GM21526 (cell line): ENCODE results near the gene HMGXB4.

Experiments used
- ATAC-seq: cut with Tn5 transposase; IDR thresholded peaks from one replicate; pipeline ENCODE4 v1.9.1; 2021; ENCODE audit warnings: moderate library complexity; ENCODE audit not compliant: unreplicated experiment, low FRiP score

The HMGXB4 gene

DNA sequence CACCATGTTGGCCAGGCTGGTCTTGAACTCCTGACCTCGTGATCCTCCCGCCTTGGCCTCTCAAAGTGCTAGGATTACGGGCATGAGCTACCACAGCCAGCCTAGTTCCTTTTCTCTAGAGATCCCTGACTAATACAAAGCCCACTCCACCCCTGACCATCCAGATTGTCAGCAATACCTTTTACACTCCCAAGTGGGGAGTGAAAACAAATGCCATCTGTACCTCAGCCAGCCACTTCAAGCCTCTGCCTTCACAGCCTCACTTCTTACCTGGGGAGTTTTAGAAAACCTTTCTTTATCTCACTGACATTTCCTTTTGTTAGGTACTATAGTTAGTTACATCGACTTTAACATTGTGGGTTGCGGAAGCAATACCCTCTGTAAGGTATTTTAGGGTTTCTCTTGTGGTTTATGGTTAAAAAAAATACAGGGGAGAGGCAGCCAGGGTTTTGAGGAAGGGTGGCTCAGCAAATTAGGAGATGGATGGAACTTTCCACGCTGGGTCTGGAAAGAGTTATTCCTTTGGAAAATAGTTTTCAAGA, 51.3 kb downstream of the HMGXB4 start:
- peak; percentile 39 for ATAC-seq

DNA sequence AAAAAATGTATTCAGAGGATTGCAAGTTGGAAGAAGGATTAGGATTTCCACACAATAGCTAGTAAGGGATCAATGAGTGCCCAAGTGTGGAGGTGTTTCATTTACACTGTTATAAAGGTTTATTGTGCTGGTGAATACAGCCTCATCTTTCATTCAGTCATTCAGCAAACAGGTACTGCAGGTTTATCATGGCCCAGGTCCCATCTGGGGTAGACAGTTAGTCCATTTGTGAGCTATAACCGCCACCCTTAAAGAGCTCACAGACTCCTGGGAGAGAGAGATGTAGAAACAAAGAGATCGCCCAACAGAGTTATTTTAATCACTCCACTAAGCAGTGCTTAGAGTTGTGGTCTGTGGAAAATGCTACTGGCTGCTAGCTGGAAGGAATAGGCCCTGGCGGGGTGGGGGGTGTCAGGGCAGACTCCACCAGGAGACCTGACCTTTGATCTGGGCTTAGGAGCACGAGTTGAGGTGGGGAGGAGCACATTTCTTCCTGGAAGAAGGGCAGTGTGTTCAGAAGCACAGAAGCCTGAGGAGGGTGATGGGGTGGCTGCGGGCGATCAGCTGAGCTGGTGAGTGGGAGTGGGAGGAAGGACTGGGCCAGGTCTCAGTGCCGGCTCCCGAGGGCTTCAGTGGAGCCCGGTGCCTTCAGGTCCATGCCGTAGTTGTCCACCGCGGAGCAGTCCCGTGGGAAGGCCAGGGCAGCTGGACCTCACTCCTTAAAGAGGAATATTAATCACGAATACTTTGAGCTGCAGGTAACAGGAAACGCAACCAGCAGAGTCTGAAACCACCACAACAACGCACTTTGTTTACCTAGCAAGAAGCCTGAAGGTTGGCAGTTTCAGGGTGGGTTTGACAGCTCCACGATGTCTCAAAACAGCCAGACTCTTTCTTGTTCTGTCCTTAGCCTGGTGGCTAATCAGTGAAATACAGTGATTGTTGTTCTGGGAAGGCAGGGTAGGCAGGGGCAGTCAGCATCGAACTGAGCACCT, 53.6 kb downstream of the HMGXB4 start:
- no peak for ATAC-seq

DNA sequence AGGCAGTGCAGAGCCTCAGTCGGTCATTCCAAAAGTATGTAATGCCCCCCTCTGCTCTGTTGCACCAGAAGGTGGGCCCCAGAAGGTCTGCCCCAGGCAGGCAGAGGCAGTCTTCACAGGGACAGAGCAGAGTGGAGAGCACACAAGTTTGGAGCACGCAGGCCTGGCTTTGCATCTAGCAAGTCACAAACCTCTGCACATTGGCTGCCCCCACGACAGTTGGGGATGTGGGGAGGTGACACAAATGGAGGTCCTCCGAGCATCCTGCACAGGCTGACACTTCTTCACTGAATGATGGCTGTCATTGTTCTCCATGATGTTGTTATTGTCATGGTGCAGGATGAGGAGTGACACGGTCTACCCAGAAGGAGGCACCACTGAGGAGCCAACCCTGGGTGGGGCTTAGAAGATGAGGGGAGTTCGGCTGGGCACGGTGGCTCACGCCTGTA, 54.3 kb downstream of the HMGXB4 start:
- no peak for ATAC-seq

DNA sequence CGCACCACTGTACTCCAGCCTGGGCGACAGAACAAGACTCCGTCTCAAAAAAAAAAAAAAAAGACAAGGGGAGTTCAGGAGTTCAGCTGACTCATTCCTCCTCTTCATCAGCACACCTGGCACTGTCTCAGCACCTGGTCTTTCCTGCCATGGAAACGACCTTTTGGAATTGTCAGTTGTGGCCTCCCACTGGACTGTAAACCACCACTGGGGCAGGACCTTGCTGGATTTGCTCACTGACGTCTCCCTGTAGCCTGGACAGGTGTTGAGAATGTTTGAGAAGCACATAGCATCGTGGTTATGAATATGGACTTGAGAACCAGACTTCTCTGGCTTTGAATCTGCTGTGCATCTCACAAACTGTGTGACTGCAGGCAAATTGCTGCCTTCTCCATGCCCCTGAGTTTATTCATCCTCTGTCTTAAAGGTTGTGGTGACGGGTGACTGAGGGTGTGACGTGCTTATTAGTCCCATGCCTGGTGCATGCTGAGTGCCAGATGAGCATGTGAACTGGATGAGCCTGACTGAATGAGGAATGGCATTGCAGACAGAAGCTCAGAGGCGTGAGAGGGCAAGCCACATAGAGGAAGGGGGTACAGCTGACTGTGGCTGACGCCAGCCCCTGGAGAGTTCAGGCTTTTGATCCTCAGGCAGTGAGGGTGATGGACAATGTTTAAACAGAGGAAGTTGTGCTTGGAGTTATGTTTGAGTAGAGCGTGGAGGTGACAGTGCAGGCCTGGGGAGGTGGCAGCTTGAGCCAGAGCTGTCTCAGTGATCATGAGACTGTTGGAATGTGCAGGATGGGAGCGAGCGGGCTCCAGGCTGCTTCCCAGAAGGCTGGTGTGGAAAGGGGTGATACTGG, 55.1 kb downstream of the HMGXB4 start:
- ATAC-seq, result no peak

DNA sequence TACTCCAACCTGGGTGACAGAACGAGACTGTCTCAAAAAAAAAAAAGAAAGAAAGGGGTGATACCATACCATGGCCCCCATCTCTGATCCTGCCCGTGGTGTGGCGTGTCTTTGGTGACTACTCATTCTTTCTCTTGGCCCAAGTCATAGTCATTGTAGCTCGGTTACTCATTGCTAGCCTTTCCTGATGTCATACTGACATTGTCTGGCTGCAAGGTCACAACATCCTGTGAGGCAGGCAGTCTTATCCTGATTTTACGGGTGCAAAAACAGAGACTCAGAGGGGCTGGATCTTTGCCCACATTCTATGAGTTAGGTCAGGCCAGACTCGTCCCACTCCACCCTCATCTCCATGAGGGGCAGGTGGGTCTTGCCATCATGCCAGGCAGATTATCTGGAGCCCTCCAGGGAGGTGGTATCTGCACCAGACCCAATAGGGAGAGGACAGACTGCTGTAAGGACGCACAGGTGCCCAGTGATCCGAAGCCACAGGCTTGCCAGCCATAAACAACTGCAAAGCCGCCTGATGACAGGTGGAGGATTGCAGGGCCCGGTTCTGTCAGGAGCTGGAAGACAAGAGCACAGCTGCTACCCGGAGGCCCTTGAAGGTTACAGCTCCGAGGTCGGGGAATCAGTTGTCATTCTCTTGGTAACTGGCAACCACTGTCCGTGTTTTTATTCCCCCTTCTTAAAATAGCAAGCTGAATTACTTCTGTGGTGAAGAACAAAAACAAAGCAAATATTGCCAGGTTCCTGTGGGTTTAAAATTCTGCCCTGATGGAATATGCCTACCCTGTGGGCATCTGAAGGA, 56.2 kb downstream of the HMGXB4 start:
- no peak for ATAC-seq

DNA sequence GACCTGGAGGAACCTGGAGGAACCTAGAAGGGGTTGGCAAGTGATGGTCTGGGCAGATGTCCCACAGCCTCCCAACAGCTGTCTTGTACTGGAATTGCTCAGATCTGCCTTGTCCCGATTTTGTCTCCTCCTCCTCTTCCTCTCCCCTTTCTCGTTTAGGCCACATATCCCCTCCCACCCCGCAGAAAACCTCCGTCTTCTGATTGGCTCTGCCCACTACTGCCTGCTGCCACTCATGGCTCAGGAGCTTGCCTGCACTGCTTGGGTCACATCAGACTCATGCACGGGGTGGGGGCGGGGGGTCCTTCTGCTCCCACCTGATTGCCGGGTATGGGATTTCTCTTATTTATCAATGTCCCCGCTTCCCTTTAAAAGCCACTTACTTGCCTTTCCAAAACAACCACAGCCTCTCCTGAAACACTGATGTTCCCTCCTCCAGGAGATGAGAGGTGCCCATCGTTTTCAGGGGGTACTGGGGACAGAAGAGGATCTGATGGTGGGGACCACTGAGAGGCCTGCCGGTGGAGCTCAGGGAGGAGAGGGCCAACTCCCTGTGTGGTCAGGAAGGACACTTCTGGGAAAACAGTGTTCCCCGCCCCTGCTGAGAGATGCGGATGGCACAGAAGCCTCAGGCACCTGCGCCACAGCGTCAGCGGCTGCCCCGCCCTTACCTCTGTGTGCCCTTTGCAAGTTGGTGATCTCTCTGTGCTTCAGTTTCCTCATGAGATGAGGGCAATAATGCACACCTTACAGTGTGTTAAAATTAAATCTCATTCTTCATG, 57.1 kb downstream of the HMGXB4 start:
- no peak for ATAC-seq

DNA sequence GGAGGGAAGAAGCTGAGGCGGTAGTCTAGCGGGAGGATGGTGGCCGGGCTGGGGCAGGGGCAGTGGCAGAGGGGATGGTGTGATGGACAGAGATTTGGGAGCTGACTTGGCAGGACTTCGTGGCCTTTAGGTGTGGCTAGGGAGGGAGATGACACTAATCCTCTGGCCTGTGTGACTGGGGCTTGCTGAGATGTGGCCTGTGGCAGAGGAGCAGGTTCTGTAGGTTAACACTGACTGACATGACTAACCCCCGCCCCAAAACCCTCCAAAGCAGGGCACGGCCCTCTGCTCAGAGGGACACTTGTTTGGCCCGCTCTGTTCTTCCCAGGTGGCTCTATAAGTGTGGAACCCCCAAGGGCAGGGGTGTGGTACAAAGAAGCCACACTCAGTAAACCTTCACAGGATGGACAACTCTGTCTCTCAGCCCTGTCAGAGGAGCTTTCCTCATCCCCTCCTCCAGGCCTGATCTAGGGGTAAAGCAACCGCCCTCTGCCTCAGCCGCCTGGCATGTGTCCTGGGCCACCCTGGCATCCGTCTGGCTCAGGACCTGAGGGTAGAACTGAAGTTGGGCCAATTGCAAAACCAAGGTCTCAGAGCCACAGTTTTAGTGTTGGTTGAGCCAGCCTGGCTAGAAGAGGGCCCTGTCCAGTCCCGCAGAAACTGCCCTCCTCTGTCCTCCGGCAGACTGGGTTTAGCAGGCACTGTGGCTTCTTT, 58.0 kb downstream of the HMGXB4 start:
- ATAC-seq, result no peak

DNA sequence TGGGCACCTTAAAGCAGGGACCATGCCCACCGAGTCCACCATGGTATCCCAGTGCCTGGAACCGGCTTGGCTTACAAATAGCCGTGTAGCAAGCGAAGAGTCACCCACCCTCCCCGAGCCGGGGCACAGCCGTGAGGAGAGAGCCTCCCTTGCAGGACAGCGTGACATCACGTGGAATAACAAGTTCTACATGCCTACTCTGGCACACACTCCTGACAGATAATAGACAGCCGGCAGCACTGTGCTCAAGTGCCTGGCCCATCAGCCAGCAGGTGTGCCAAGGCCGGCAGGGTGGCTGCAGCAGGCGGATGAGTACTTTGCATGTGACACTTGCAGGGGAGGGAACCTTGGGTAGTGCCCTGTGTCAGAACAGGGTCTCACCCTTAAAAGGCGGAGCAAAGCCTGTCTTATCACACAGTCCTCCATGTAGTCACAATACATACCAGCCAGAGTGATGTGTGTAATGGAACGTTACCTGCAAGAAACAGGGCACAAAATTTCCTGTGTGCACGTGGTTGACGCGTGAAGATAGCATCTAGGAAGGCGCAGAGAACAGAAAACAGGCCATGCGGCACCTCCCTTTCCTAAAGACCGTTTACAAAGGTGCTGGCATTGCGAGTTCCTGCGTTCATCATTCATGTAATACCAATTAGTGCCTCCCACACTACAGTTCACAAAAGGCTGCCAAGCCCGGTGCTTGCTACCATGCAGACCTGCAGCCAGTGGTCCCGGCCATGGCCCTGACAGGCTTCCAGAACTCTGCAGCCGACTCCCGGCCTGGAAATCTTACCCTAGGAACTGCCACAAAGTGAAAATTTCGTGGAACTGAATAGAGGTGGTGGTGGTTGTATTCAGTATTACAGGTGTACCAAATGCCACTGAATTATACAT, 58.8 kb downstream of the HMGXB4 start:
- no peak for ATAC-seq

DNA sequence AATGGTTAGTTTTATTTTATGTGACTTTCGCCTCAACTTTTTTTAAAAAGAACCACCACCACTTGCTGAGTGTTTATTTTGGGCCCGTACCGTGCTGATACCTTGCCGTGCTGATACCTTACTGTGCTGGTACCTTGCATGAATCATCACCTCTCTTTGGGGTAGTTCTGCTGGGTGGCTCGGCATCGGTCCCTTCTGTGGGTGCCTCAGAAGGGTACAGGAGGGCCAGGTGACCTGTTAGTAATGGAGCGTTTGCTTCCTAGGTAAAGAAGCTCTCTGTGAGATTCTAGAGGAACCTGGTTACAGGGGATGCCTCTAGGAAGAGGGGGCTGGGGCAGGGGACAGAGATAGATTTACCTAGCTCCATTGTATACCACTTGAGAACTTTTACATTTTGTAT, 59.5 kb downstream of the HMGXB4 start:
- no peak for ATAC-seq

DNA sequence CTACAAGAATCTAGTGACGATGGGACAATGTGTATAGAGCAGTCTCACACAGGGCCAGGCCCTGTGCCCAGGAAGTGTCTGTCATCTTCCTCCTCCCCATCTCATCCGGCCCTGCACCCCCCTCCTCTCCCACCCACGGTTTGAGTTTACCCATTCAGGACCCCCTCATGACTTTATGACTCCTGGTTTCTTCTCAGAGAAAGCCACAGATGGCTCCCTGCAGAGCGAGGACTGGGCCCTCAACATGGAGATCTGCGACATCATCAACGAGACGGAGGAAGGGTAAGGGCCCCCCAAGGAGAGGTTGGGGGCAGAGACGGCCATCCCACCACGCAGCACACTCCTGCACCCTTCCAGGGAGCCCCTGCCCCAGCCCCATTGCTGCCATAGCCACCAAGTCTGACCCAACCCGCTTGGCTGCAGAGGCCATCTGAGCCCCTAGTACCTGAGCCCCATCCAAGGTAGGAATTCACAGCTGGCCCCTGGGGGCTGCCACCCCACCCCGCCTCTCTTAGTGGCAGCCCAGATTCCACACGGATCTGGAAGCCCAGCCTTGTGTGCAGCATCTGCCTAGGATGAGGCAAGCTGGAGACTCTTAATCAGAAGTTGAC, 60.5 kb downstream of the HMGXB4 start:
- ATAC-seq, result no peak

DNA sequence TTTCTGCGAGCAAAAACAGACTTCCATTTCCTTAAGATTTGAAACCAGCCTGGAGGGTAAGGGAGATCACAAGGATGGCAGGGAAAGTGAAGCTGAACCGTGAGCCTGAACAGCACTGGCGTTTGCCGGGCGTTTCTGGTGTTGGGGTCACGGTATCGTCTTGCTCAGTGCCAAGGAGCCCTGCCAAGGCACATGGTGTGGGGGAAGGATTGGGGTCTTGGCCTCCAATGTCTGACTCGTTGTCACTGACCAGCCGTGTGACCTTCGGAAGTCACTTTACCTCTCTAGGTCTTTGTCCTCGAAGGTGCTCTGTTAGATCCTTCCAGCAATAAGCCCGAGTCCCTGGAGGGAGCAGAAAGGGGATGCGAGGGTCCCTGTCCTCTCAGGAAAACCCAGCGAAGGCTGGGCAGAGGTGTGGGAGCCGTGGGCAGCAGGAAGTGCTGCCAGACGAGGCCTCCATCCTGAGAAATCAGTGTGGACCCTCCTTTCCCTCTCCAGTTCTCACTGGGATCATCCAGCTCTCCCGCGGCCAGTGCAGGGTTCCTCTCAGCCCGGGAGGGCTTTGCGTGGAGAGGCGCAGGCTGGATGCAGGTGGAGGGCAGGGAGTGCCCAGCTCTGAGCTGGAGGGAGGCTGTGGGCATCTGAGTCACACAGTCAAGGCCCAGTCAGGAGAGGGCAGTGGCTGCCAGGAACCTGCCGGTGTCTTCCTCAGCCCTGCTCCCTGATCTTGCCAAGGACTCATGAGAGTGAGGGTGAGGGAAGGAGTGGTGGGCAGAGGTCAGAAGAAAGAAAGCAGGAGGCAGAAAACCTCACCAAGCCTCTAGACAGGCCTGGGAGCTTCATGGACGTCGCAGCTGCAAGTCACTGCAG, 61.3 kb downstream of the HMGXB4 start:
- ATAC-seq, result no peak

DNA sequence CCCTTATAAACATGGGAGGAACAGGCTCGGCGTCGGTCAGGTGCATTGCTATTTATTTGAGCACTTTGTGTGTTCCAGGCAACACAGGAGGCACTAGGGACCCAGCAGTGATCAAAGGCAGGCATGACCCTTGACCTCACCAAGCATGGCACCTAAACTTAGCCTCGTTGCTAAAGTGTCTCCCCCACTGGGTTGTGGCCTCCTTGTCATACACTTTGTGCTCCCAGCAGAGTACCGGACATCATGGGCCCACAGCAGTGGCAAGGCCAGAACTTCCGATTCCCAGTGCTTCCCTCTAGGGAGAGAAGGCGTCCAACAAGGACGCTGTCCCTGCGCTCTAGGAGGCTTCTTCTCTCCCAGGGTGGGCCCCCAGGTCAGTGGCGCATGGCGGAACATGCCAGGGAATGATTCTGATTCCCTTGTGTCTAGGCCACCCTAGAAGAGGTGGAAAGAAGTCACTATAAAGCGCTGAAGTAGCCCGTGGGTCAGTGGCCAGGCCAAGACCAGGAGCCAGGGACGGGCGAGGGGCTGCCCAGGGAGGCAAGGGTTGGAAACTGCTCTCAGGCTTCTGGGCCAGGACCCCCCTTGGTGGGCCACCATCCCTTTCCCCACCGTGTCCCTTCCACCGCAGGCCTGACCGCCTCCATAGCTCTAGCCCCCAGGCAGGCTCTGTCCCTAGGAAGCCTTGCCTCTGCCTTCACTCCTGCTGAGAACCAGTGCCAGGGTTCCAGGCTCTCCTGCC, 62.1 kb downstream of the HMGXB4 start:
- ATAC-seq, result no peak

DNA sequence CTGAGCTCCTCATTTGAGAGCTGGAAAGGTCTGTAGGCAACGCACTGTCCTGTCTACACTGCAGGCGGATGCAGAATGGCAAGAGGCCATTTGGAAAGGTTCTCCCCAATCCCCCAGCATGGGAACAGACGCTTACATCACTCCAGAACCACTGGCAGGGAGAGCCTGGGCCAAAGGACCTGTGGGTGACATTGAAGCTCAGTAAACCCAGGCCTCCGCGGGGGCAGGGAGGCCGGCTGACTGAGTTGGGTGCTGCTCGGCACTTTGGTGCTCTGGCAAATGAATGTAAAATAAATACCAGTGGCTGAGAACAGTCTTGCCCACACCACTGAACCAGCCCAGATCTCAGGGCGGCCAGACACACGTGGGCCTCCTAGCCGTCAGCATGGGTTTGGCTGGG, 64.8 kb downstream of the HMGXB4 start:
- ATAC-seq, result no peak

DNA sequence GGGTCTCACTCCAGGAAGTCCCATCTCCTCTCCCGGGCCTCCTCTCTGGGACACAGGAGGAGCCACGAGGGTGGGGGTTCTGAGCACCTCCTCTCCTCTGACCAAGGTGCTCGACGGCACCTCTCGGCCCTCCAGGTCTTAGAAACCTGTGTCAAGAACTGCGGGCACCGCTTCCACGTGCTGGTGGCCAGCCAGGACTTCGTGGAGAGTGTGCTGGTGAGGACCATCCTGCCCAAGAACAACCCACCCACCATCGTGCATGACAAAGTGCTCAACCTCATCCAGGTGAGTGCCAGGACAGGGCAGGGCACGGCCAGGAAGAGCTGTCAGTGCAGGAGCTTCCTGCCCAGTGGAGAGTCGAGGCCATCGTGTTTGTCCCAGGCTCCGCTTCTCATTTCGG, 65.6 kb downstream of the HMGXB4 start:
- no peak for ATAC-seq

DNA sequence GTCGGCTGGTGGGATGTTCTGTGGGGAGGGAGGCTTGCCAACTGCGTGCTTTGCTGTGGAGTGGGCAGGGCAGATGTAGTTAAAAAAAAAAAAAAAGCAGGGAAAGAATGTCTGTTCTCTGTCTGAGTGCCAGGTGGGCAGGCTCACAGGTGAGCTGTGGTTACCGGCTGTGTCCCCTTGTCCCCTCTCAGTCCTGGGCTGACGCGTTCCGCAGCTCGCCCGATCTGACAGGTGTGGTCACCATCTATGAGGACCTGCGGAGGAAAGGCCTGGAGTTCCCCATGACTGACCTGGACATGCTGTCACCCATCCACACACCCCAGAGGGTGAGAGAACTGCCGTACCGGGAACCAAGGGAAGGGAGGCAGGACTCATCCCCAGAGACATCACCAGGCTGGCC, 66.0 kb downstream of the HMGXB4 start:
- ATAC-seq, result no peak

DNA sequence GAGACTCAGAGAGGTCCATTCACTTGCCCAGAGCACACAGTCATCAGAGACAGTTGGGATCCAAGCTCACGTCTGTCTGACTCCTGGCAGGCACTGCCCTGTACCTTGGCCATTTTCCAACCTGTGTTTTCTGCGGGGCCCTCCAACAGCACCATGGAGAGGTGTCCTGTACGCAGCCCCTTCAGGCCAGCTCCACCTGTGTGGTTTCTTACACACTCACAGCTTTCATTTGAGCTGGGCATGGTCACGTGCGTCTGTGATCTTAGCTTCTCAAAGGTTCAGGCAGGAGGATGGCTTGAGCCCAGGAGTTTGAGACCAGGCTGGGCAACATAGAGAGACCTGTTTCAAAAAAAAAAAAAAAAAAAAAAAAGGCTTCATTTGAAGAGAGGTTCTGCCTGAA, 66.8 kb downstream of the HMGXB4 start:
- ATAC-seq, result no peak
